Body of pancreas (tissue), 4 donors: ENCODE measurements around the gene CRYBG2. TPM values are rescaled to one million over a fixed set of nuclear protein-coding genes. Genes with fewer than 3 reads are reported as not detected.

Source experiments
- ATAC-seq: fragments of 150-250 bp; one replicate; pipeline ENCODE4 v1.9.1; 2016
- DNase-seq, 4 donors: peaks; one replicate each; pipeline ENCODE4 v3.0.0-alpha.2; 2019
- H3K27ac ChIP-seq, 4 donors: fragments of 200-600 bp; sonication (generic); 1 replicate in 3 of 4; 2 replicates in 1 of 4; pipeline versions ENCODE4 v1.5.1 to v1.6.1; 2016 to 2019; ENCODE audit warnings: mild to moderate bottlenecking in 1 of 4, mixed read lengths in 1 of 4, moderate library complexity in 1 of 4
- H3K27me3 ChIP-seq, 2 donors: fragments of 200-600 bp; sonication (generic); one replicate each; pipeline ENCODE4 v1.6.0; 2016; ENCODE audit warnings: mild to moderate bottlenecking in 1 of 2
- H3K36me3 ChIP-seq, 2 donors: fragments of 200-600 bp; sonication (generic); replicated peaks in 1 of 2; 2 replicates each; pipeline ENCODE4 v1.5.1; 2016; ENCODE audit warnings: low read depth in 2 of 2; ENCODE audit not compliant: insufficient read depth in 1 of 2
- H3K4me1 ChIP-seq: fragments of 200-600 bp; sonication (generic); one replicate; pipeline ENCODE4 v1.6.0; 2016
- H3K4me3 ChIP-seq, 2 donors: fragments of 200-600 bp; sonication (generic); 1 replicate in 1 of 2; 2 replicates in 1 of 2; pipeline ENCODE4 v1.5.1; 2016 to 2019
- H3K9me3 ChIP-seq, 3 donors: fragments of 200-600 bp; sonication (generic); 1 replicate in 2 of 3; 2 replicates in 1 of 3; pipeline ENCODE4 v1.5.1; 2016
- POLR2A ChIP-seq, 3 donors: fragments of 450-650 bp; IDR thresholded peaks; one replicate each; pipeline ENCODE4 v1.6.1; 2016; ENCODE audit warnings: antibody characterized with exemption in 3 of 3, mild to moderate bottlenecking in 2 of 3
- WGBS, 2 donors: methylation state at CpG; one replicate each; pipeline ENCODE4 v1.1.5; 2017; 5-methylcytosine and 5-hydroxymethylcytosine counted together
- intact Hi-C: fragments of 100-400 bp; cut with DNase I; formaldehyde crosslinking; loops from one replicate; pipeline ENCODE4 v1.15.1; 2023
- total RNA-seq, 2 donors: library from RNA; depleted of rRNA; stranded (reverse); fragments of >200 nt; gene quantifications; one replicate each; pipeline ENCODE4 v1.1.0, GENCODE V29; 2016
- TF ChIP-seq, protein P1 (sequence below), 7 experiments: fragments of 450-650 bp in 4 of 7; fragments of 200-600 bp in 3 of 7; sonication (generic) in 3 of 7; IDR thresholded peaks; one replicate each; pipeline ENCODE4 v1.5.1; 2016 to 2019; ENCODE audit warnings: antibody characterized with exemption in 7 of 7

The CRYBG2 gene
- total RNA-seq, 2 donors from 2014 or later: 3.6 TPM; not detected in 1

DNA sequence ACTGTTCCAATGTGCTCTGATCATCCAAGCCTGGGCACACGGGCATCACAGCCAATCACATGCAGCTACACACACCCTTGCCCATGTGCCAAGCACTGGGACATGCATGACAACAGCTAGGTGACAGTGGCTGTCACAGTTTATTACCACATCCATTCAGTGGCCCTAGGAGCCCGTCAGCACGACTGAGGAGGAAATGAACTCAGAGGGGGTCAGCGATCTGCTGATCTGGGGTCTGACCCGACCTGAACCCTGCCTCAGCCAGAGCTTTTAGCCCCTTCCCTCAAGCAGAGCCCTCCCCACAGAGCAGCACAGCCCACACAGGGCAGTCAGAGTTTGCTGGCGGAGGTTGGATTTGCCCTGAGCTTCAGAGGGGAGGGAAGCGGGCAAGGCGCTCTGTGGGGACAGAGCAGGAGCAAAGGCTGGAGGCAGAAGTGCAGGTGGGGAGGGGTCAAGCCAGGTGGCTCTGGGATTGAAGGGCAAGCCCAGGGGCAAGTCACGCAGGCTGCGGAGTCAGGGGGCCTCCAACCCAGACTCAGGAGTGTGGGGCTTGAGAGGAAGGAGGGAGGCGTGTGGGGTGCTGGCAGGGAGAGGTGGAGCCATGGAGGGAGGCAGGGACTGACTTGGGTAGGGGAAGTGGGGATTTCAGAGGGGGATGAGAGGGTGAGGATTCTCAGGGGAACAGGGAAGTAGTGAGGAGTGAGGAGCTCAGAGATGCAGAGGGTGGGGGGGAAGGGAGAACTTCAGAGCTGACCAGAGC, 63.6 kb downstream of the CRYBG2 start:
- TF ChIP-seq, protein P1, sequence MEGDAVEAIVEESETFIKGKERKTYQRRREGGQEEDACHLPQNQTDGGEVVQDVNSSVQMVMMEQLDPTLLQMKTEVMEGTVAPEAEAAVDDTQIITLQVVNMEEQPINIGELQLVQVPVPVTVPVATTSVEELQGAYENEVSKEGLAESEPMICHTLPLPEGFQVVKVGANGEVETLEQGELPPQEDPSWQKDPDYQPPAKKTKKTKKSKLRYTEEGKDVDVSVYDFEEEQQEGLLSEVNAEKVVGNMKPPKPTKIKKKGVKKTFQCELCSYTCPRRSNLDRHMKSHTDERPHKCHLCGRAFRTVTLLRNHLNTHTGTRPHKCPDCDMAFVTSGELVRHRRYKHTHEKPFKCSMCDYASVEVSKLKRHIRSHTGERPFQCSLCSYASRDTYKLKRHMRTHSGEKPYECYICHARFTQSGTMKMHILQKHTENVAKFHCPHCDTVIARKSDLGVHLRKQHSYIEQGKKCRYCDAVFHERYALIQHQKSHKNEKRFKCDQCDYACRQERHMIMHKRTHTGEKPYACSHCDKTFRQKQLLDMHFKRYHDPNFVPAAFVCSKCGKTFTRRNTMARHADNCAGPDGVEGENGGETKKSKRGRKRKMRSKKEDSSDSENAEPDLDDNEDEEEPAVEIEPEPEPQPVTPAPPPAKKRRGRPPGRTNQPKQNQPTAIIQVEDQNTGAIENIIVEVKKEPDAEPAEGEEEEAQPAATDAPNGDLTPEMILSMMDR (IDR thresholded peaks at IDR 0.05): no peak
- TF ChIP-seq POLR2A (IDR thresholded peaks at IDR 0.05): no peak
- ATAC-seq (no peak), DNase-seq (no peak)
- Histone ChIP-seq H3K4me3 (no peak overlapping the region), H3K27ac (peak overlapping the region in 2 of 4 donors; percentile 35 to 68), H3K27me3 (no peaks in the 10 kb centered on the region), H3K9me3 (no peaks in the 10 kb centered on the region), H3K4me1 (peaks cover 3% of the 10 kb centered on the region), H3K36me3 (no peaks in the 10 kb centered on the region)
- WGBS, 2 donors: 67 to 84% methylated on average over 9 to 11 of the region's 11 CpGs
- intact Hi-C loops: no loop called here

DNA sequence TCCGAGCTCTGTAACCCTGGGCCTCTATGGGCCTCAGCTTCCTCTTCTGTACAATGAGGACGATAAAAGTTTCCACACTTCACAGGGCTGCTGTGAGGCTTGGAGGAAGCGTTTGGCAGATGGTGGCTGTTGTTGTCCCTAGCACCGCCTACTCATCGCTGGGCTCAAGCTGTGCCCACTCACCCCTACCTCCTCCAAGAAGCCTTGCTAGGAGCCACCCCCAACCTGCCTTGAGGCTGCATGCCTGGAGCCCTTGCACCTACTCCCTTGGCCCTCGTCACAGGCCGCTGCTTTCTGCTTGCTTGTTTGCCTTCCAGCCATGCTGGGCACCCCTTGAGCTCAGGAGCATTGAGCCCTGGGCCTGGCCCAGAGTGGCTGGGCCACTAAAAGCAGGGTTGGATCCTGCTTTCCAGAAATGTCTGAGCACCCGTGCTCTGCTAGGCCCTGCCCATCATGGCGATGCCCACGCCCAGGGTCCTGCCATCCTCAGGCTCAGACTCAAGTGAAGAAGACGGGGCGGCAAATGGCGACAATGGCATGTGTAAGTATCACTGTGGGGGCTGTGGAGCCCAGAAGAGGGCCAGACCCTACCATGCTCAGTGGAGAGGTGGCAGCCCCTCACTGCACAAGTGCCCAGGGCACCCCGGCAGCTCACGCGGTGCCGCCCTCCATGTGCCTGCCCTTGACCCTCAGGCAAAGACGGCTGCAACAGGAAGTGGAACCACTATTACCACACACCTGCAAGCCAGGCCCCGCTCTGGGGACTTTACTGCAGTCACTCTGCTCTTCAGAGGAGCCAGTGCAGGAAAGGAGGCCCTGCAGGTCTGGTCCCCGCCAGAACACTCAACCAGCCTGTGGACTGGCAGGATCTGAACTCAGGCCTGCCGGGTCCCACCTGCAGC, 64.5 kb downstream of the CRYBG2 start:
- WGBS, 2 donors: 73 to 88% methylated on average over 17 to 21 of the region's 21 CpGs
- H3K9me3 ChIP-seq: no peaks in the 10 kb centered on the region
- intact Hi-C loops: loop anchor here (5.0 kb wide), 1 partner anchor 33 kb away; no protein-coding TSS in a partner anchor
- H3K27me3 ChIP-seq: no peaks in the 10 kb centered on the region
- no peak overlapping the region for H3K4me3 ChIP-seq
- TF ChIP-seq, protein P1 (IDR thresholded peaks at IDR 0.05): no peak
- no peak for TF ChIP-seq POLR2A (IDR thresholded peaks at IDR 0.05)
- peak overlapping the region in 2 of 4 donors; percentile 35 to 68 for H3K27ac ChIP-seq
- H3K36me3 ChIP-seq: no peaks in the 10 kb centered on the region
- peaks cover 12% of the 10 kb centered on the region for H3K4me1 ChIP-seq
- ATAC-seq (no peak), DNase-seq (peak in 1 of 4 donors; percentile 67)

DNA sequence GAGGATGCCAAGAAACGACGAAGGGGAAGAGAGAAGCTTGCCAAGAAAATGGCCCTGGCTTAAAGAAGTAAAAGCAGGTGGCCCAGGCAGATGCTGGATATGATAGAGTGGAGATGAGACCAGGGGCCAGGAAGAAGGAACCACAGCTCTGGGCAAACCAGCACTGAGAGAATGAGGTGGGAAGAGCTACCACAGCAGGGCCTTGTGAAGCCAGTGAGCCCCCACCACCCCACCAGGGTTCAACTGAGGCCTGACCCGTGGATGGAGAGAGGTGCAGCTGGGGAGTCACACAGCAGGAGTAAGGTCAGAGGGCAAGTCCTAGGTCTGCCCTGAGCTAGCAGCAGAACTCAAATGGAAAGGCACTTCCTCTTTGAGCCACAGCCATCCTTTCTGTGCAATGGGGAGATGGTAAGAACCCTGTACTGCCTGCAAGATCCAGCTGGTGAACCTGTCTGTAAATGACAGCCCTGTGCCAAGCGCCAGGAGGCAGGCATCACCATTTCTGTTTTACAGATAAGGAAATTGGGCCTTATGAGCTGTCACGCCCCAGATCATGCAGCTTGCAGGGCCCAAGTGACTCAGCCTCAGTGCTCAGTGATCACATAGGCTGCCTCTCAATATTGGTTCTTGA, 65.5 kb downstream of the CRYBG2 start:
- no peak for DNase-seq
- no peak for TF ChIP-seq POLR2A (IDR thresholded peaks at IDR 0.05)
- TF ChIP-seq, protein P1 (IDR thresholded peaks at IDR 0.05): no peak
- H3K4me1 ChIP-seq: peaks cover 15% of the 10 kb centered on the region
- no peak overlapping the region for H3K4me3 ChIP-seq
- H3K36me3 ChIP-seq: no peaks in the 10 kb centered on the region
- WGBS, 2 donors: 42 to 48% methylated on average over 3 to 5 of the region's 5 CpGs
- peak overlapping the region in 1 of 4 donors; percentile 68 for H3K27ac ChIP-seq
- no peak for ATAC-seq
- intact Hi-C loops: loop anchor here (5.0 kb wide), 1 partner anchor 34 kb away; no protein-coding TSS in a partner anchor
- no peaks in the 10 kb centered on the region for H3K27me3 ChIP-seq
- H3K9me3 ChIP-seq: no peaks in the 10 kb centered on the region

DNA sequence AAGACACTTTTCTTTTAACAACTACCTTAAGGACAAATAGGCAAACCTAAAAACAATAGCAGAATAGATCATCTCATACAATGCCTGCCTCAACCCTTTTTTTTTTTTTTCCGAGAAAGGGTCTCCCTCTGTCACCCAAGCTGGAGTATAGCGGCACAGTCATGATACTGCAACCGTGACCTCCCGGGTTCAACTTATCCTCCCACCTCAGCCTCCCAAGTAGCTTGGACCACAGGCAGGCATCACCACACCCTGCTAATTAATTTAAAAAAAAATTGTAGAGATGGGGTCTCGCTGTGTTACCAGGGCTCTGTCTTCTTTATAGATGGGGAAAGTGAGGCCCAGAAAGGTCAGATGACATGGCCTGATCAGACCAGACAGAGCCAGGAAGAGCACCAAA, 66.1 kb downstream of the CRYBG2 start:
- intact Hi-C loops: loop anchor here (5.0 kb wide), 1 partner anchor 34 kb away; no protein-coding TSS in a partner anchor

More for the DNA sequence above, 66.1 kb downstream of the CRYBG2 start:
- DNase-seq: no peak
- H3K27ac ChIP-seq: peak overlapping the region in 2 of 4 donors; percentile 1 to 17
- 68 to 70% methylated on average over 4 to 5 of the region's 5 CpGs for WGBS, 2 donors
- TF ChIP-seq, protein P1 (IDR thresholded peaks at IDR 0.05): no peak
- no peak for TF ChIP-seq POLR2A (IDR thresholded peaks at IDR 0.05)
- peaks cover 15% of the 10 kb centered on the region for H3K4me1 ChIP-seq
- no peaks in the 10 kb centered on the region for H3K27me3 ChIP-seq
- no peak overlapping the region for H3K4me3 ChIP-seq
- no peaks in the 10 kb centered on the region for H3K9me3 ChIP-seq
- no peaks in the 10 kb centered on the region for H3K36me3 ChIP-seq
- ATAC-seq: no peak
